HG02571 (cell line): ENCODE results near the gene LMNB1.
"Not testable (repeated sequence)": the region's sequence is repeated elsewhere in the genome, so short reads cannot be mapped to it uniquely, and the experiment has no call there.

ENCODE experiments used
- ATAC-seq: cut with Tn5 transposase; IDR thresholded peaks from one replicate; pipeline ENCODE4 v1.9.1; 2021; ENCODE audit warnings: mild to moderate bottlenecking, moderate library complexity; ENCODE audit not compliant: unreplicated experiment

The LMNB1 gene

DNA sequence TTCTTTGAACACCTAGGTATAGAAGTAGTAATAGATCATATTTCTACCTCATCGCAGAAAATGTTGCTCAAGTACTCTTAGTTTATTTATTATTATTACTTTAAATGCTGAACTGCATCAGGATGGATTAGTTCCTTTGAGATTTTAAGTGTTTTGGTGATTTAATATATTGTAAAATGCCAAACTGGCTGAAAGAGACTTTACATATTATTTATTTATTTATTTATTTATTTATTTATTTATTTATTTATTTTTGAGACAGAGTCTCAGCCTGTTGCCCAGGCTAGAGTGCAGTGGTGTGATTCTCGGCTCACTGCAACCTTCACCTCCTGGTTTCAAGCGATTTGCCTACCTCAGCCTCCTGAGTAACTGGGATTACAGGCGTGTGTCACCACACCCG is 42.3 kb downstream of the LMNB1 start:
- no peak for ATAC-seq

- ATAC-seq, result no peak
These were observed 49.8 kb downstream of the LMNB1 start for GRCh38 chr5:126826619-126827215.

DNA sequence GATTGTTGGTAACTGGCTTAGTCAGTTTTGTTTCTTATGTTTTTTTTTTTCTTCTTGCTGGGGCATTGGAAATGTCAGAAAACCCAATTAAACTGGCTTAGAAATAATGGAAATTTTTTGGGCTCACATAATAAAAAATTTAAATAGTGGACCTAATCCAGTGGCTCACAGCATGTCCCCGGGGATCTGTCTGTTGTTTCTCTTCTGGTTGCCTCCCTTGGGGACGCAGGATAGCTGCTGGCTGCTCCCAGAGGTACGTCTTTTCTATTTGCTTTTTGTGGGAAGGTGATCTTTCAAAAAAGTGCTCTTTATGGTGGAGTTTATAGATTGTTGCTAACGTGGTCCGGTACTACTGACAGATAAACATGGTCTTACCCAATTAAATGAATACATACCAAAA is 52.2 kb downstream of the LMNB1 start:
- ATAC-seq, result no peak

DNA sequence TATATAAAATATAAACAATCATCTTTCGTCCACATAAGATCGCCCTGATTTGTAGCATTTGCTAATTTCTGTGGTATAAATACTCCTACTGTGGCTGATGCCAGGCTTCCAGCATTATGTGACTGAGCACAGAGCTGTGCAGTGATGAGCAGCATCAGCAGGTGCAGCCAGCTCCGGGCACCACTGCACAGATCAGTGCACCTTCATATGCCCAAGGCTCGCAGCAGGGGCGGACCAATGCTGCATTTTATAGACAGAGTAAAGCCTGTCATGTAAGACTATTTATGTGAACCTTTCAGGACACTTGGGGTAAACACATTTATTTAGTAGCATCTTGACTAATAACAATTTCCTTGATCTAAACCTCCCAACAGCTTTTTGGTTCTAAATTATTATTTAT is 53.1 kb downstream of the LMNB1 start:
- no peak for ATAC-seq

- ATAC-seq, result no peak
These were observed 54.2 kb downstream of the LMNB1 start for GRCh38 chr5:126831156-126831555.

DNA sequence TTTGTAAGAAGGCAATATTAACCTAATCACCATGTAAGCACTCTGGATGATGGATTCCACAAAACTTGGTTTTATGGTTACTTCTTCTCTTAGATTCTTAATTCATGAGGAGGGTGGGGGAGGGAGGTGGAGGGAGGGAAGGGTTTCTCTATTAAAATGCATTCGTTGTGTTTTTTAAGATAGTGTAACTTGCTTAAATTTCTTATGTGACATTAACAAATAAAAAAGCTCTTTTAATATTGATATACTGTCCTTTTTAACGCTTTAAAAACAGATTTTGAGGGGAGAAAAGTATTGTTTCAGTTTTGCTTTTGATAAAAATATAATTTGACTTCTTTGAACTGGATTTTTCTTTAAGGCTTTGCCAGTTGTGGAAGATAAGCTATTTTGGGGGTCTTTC is 59.8 kb downstream of the LMNB1 start:
- ATAC-seq, result no peak

DNA sequence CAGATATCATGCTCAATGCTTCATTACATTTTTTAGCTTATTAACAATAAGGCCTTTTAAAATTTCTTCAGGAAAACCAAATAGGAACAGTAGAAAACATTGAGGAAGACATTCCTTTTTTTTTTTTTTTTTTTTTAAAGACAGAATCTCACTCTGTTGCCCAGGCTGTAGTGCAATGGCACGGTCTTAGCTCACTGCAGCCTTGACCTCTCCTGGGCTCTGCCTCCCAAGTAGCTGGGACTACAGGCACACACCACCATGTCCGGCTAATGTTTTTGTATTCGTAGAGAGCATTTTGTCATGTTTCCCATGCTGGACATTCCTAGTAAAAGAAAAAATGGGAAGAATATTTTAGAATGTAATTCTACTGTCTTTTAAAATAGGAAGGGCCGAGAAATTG is 60.3 kb downstream of the LMNB1 start:
- no peak for ATAC-seq

DNA sequence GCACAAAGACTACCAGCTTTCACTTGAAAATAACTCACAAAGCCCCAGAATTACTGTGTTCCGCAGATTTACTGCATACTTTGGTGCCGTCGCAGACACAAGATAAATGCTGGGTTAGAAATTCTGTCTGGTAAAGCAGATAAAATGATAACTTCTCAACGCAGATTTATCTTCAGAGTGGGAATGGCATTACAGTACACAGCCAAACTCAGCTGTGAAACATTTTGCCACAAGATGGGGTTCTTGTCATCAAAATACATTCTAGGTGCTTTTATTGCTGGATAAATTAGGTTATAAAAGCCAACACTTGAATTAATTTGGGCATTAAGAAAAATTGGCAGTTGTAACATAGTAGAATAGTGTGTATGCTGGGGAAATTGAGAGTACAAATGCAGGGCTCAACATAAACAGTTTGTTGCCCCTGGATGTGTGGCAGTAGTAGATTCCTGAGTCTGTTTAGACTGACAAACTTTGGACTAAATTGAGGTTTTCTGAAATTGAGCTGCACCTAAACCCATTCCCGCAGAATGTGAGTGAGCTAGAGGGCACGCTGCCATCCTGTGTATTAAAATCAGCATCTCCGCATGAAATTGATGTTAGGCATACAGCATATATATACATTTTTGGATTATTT is 61.1 kb downstream of the LMNB1 start:
- ATAC-seq, result no peak

- not testable (repeated sequence) for ATAC-seq
These were observed 62.5 kb downstream of the LMNB1 start for GRCh38 chr5:126839407-126839806.

- ATAC-seq, result not testable (repeated sequence)
These were observed 66.4 kb downstream of the LMNB1 start for GRCh38 chr5:126843375-126843774.

DNA sequence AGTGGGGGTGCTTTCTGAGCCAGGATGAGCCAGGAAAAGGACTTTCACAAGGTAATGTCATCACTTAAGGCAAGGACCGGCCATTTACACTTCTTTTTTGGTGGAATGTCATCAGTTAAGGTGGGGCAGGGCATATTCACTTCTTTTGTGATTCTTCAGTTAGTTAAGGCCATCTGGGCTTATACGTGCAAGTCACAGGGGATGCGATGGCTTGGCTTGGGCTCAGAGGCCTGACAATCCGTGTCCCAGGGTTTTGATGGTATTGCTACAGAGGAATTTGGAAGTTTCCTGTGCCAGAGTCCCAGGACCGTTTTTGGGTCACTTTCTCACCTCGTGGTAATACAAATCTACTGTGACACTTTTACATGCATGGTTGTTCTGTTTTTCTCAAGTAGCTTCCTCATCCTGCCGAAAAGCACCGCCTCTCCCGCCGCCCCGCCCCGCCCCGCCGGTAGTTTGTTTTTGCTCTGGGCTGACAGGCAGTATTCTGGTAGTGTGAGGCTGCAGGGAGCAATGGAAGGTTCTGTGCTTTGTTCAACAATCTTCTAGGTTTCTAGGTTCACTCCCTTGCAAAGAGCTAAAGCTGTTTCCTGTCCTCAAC is 68.6 kb downstream of the LMNB1 start:
- ATAC-seq, result peak; percentile 86

DNA sequence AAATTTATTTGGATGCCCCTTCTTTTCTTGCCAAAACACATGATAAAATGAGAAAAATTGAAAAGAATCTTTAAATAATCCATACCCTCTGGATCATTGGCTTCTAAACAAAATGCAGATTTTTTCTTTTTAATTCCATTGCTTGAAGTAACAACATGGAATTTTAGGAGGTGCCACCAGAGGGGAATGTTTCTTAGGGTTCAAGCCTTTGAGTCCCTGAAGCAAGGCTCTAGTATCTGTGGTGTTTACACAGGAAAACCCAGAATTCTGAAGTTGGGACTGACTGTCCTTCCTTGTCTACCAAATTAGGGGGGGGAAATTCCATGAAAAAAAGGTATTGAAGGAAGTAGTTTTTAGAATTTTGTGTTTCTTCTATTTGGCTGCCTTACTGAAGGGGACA is 69.4 kb downstream of the LMNB1 start:
- ATAC-seq, result no peak

- no peak for ATAC-seq
These were observed 70.0 kb downstream of the LMNB1 start for GRCh38 chr5:126846744-126847455.

- no peak for ATAC-seq
These were observed 70.5 kb downstream of the LMNB1 start for GRCh38 chr5:126847456-126847820.

GRCh38 chr5:126847826-126848251 is 70.9 kb downstream of the LMNB1 start:
- no peak for ATAC-seq

GRCh38 chr5:126848253-126848652 is 71.3 kb downstream of the LMNB1 start:
- ATAC-seq, result no peak

- ATAC-seq, result no peak
These were observed 72.3 kb downstream of the LMNB1 start for GRCh38 chr5:126849101-126849678.

DNA sequence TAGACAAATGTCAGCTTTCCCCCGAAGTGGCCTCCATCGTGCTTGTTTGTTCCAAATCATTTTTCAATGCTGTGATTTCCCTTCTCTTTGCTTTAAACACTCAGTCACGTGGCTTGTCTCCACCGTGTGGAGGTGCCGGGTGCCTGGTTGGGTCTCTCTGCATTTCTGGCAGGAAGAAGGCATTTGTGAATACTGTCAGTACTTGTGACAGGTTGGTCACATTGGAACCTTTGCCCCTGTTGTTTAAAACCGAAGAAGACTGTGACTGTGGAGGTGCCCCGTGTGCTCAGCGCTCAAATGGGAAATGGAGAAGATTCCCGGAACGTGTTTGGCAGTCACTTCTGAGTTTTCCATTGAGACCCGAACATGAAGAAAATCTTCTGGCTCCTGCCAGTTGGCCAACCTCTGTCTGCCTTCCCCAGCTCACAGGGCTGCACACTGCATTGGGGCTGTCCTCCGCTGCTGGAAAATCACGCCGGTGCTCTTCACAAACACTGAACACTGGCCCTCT is 74.6 kb downstream of the LMNB1 start:
- no peak for ATAC-seq

DNA sequence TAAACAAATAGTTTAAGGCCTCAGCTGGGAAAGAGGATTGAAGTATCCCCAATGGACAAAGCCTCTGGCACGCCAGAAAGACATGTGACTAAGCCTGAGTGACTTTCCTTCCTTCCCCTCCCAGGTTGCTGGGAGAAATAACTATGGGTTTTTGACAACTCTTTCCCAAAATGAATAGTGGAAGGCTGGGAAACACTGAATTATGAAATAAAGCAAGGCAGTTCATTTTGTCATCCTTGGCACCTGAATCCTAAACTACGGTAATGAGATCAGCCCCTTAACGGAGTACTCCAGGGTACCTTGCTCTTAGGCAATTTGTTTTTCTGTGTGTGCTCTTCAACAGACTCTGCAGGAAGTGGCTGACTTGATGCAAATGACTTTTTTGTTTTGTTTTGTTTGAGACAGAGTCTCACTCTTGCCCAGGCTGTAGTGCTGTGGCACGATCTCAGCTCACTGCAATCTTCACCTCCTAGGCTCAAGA is 75.2 kb downstream of the LMNB1 start:
- peak; percentile 72 for ATAC-seq

DNA sequence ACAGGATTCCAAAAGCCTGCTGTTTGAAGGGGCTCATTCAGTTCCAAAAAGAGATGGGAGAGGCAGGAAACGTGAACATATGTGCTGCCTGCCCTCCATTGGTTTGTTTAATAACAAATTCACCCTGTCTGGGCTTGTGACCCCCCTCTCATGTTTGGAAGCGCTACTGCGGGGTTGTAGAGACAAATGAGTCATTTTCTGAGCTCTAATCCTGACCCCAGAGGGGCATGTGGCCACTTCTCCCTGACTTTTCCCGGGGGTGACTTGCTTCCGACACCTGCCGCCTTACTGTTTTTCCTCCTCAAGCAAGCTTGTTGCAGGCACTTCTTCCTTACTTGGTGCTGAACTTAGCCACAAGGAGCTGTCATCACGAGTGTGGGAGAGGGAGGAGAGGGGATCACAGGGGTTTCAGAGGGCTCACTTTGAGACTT is 75.9 kb downstream of the LMNB1 start:
- no peak for ATAC-seq
